ENCODE results near the gene GNA12. TPM values are rescaled to one million over a fixed set of nuclear protein-coding genes. Genes with fewer than 3 reads are reported as not detected.
"Not testable (repeated sequence)": the region's sequence is repeated elsewhere in the genome, so short reads cannot be mapped to it uniquely, and the experiment has no call there.

The GNA12 gene
- total RNA-seq, 4 donors from 2014 or later = 17.9 to 33.3 (median 21.7) TPM

GRCh38 chr7:2726316-2727018, 117.6 kb downstream of the GNA12 start:
- no peaks in the 10 kb centered on the region for H3K4me1 ChIP-seq
- H3K4me3 ChIP-seq (replicated peaks in 1 of 3) = no peak overlapping the region
- 95 to 99% methylated on average over 13 to 14 of the region's 18 CpGs for WGBS, 2 donors
- no peak for TF ChIP-seq CTCF (IDR thresholded peaks at IDR 0.05)
- TF ChIP-seq POLR2A (IDR thresholded peaks at IDR 0.05) = no peak
- no peaks in the 10 kb centered on the region for H3K9me3 ChIP-seq
- H3K36me3 ChIP-seq = peaks cover 3 to 8% of the 10 kb centered on the region in 2 donors
- no peak for DNase-seq
- no peaks in the 10 kb centered on the region for H3K27me3 ChIP-seq
- intact Hi-C loops (cut with DNase I) = no loop called here
- no peak overlapping the region for H3K27ac ChIP-seq

DNA sequence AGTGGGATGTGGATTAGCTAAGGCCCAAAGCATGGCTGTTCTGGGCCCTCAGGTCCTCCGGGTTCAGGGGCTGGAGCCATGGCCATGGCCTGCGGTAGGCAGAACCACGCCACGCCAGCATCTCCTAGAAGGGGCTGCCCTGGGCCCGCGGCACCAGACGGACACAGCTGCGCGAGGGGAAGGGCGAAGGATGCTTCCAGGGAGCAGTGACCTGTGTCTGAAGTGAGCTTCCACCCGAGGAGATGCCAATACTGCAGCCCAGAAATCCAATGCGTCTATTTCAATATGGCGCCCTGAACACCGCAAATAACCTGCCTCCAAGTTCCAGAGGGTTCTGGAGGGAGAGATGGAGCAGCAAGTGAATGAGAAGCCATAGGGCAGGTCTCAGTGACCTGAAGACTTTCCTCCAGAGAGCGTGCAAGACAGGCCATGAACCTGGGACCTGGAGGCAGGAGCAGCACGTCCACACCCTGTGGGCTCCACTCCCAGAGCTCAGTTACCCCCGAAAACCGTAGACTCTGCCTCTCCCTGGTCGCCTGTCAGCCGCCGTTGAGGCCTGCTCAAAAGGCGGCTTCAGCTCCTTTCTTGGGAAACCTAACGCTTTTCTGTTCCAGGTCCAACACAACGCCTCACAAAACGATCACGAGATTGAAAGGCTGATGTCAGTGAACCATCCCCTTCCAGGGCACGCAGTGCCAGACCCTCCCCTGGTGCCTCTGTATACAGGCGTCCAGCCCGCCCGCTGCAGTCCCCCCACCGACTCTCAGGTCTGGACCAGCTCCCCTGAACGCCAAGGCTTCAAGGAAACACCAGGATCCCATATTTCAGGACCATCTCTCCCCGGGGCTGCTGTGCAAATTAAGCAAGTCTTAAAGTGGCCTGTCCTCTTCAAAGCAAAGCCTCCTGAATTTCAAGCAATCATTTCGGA, 118.7 kb downstream of the GNA12 start:
- Histone ChIP-seq H3K4me3 (replicated peaks in 1 of 3) (no peak overlapping the region), H3K27me3 (no peaks in the 10 kb centered on the region), H3K27ac (no peak overlapping the region), H3K9me3 (no peaks in the 10 kb centered on the region), H3K36me3 (peaks cover 5 to 6% of the 10 kb centered on the region in 2 donors), H3K4me1 (no peaks in the 10 kb centered on the region)
- DNase-seq = no peak
- intact Hi-C loops (cut with DNase I) = no loop called here
- WGBS, 2 donors = 96 to 97% methylated on average over 31 to 34 of the region's 34 CpGs
- TF ChIP-seq CTCF (IDR thresholded peaks at IDR 0.05) (no peak), POLR2A (IDR thresholded peaks at IDR 0.05) (no peak)

GRCh38 chr7:2724453-2725177, 119.5 kb downstream of the GNA12 start:
- no peaks in the 10 kb centered on the region for H3K9me3 ChIP-seq
- no peaks in the 10 kb centered on the region for H3K27me3 ChIP-seq
- intact Hi-C loops (cut with DNase I) = no loop called here
- H3K4me1 ChIP-seq = no peaks in the 10 kb centered on the region
- no peak for DNase-seq
- no peak overlapping the region for H3K4me3 ChIP-seq (replicated peaks in 1 of 3)
- 96 to 97% methylated on average over 31 of the region's 31 CpGs for WGBS, 2 donors
- no peak for TF ChIP-seq CTCF (IDR thresholded peaks at IDR 0.05)
- no peak for TF ChIP-seq POLR2A (IDR thresholded peaks at IDR 0.05)
- peaks cover 5 to 6% of the 10 kb centered on the region in 2 donors for H3K36me3 ChIP-seq
- no peak overlapping the region for H3K27ac ChIP-seq

DNA sequence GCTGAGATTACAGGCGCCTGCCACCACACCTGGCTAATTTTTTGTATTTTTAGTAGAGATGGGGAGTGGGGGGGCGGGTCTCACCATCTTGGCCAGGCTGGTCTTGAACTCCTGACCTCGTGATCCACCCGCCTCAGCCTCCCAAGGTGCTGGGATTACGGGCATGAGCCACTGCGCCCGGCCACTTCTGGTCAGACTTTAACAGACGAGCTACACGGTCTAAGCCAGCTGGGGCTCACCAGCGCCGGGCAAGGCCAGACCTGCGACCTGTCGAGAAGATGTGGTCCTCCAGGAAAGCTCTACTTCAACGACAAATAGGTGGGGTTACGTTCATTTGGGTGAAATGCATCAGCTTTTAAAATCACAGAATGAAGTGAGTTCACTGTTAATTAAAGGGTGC, 120.1 kb downstream of the GNA12 start:
- H3K4me1 ChIP-seq; H3K27me3 ChIP-seq; H3K9me3 ChIP-seq; H3K36me3 ChIP-seq; H3K27ac ChIP-seq; intact Hi-C loops (cut with DNase I); H3K4me3 ChIP-seq (replicated peaks in 1 of 3); DNase-seq: not testable (repeated sequence)
- 96% methylated on average over 8 to 15 of the region's 15 CpGs for WGBS, 2 donors

DNA sequence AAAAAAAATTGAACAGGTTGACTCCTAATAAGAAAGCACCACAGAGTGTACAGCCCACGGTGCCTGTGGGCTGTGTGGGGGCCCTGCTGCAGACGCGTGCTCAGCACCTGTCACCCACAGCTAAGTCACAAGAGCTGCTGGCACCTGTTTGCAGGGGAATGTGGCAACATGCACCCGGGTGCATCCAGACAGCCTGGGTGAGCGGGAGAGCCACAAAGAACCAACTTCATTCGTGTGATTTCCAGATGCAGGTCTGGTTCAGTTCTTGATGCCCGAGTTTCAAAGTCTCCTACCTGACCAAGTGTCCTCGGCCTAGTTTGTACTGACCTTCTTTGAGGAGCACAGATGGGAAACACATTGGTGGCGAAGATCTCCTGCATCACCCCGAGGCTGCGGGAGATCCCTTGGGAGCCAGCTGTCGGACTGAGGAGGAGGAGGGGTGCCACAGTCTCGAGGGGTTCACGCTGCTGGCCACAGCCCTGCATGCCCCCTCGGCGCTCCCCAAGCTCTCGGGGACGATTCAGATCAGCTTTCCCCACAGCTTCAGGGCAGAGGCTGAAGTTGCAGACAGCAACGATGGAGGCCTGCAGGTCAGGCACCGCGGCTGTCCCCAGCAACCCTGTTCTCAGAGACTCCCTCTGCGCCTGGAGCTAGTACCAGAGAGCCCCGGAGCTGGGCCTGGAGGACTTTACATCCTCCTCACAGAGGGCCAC, 120.8 kb downstream of the GNA12 start:
- no peak for TF ChIP-seq POLR2A (IDR thresholded peaks at IDR 0.05)
- H3K27me3 ChIP-seq = no peaks in the 10 kb centered on the region
- no peak overlapping the region for H3K27ac ChIP-seq
- H3K4me3 ChIP-seq (replicated peaks in 1 of 3) = no peak overlapping the region
- DNase-seq = no peak
- H3K4me1 ChIP-seq = no peaks in the 10 kb centered on the region
- WGBS, 2 donors = 84 to 90% methylated on average over 12 to 22 of the region's 23 CpGs
- intact Hi-C loops (cut with DNase I) = no loop called here
- H3K9me3 ChIP-seq = no peaks in the 10 kb centered on the region
- peaks cover 5 to 6% of the 10 kb centered on the region in 2 donors for H3K36me3 ChIP-seq

Measured in thyroid gland (tissue), 4 donors.